Activated T-cell treated with anti-CD3 and anti-CD28 coated beads for 48 hours (primary cell): ENCODE data around the gene UPK3A.
A peak's percentile ranks its signal among the peaks of the same experiment; 100 is the strongest.

Experiments
- DNase-seq: peaks from one replicate; pipeline ENCODE4 v3.0.0-alpha.2; 2020; ENCODE audit warnings: low read depth

UPK3A gene

DNA sequence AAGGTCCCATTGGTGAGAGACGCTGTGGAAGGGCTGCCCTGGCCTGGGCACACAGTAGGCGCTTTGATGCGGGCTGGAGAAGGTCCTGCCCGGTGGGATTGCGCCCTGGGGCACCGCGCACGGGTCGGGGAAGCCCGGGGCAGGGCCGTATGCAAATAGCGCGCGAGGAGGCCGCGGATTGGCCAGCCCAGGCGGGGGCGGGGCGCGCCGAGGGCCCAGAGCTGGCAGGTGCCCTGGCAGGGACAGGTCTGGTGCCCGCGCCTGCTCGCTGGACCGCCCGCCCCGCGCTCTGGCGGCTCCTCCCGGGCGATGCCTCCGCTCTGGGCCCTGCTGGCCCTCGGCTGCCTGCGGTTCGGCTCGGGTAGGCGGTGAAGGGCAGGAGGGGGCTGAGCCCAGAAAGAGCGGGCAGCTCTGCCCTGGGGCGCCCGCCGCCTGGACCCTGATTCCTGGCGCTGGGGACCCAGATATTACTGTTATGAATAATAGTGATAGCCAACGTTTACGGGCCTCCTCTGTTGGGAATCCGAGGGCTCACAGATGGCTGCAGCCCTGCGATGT is at the start of gene UPK3A:
TSS of gene UPK3A (plus strand) at position 245 of the 558 bp plus-strand sequence. CDS start at position 310, 65 bp downstream.
- DNase-seq = peak; percentile 56

DNA sequence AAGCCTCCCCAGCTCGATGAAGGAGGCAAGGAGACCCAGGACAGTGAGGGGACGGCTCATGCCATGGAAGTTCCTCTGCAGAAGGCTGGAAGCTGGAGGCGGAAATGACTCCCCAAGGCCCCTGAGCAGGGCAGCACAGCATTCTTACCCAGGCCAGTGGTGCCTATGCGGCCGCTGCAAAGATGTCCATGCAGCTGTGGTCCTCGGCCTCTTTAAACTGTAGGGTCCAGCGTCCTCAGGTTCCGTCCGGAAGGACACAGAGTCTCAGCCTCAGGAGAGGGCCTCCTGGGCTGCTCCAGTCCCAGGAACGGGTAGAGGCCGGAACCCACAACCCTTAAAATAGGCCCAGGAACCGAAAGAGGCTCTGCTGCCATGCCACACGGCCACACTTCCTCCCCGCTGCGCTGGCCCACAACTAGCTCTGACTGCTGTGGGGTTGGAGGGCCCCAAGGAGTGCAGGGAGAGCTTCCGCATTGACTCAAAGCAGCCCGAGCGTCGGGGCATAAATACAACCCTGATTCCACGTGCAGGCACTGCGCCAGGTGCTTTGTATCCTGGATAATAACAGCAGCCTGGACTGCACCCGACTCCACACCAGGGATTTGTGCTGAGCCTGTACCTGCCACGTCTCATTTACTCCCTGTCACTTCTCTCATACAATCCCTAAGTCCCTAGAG is 49.5 kb upstream of the UPK3A start:
- no peak for DNase-seq

DNA sequence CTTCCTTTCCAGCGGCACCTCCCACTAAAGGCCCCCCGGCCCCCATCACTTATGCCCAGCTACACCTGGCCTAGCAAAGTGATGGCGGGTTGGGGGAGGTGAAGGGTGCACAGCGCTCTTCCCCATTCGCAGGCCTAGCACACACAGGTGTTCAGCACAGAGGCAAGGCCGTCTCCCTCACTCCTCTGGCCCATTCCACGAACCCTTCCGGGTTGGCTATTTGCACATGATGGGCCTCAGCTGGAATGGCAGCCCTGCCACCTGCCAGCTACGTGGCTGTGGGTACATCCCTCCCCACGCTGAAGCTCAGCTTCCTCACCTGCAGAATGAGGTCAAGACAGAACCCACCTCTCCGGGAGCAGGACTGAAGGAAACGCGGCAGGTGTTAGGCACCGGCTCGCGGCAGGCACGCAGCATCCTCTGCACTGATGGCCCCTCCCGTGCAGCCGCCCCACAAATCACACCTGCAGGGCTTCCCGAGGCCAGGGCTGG is 48.9 kb upstream of the UPK3A start:
- no peak for DNase-seq

DNA sequence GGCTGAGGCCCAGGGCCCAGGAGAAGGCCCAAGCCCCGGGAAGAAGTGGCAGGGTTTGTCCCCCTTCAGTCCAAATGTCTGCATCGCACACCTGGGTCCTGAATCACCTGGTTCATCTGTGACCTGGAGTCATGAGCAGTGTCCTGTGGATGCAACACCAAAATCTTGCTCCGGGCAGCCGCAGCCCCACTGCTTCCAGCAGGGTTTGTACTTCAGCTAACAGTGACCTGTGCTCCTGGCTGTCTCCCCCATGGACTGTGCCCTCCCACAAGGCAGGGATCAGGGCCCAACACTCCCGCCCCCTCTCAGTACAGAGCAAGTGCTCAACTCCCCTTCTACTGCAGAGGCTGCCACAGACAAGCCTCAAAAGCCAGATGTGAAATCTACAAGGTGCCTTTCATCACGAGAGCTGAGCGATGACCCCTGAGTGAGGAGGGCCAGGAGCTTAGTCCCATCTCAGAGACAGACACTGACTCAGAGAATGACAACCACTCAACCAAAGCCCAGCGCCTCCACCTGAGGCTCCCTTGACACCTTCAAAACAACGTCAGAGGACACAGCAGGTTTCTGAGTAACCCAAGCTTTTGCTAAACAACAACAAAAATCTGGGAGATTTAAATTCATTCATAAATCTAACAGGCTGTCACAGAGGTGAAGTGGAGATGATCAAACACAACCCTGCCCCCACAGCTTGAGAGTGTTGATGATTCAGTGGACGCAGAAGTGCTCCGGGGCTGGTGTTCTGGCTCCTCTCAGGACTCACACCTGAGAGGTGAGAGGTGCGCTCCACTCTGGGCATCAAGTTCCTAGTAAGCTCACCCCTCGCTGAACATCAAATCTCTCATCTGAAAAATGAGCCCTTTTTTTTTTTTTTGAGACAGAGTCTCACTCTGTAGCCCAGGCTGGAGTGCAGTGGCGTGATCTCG is 47.4 kb upstream of the UPK3A start:
- DNase-seq = no peak

DNA sequence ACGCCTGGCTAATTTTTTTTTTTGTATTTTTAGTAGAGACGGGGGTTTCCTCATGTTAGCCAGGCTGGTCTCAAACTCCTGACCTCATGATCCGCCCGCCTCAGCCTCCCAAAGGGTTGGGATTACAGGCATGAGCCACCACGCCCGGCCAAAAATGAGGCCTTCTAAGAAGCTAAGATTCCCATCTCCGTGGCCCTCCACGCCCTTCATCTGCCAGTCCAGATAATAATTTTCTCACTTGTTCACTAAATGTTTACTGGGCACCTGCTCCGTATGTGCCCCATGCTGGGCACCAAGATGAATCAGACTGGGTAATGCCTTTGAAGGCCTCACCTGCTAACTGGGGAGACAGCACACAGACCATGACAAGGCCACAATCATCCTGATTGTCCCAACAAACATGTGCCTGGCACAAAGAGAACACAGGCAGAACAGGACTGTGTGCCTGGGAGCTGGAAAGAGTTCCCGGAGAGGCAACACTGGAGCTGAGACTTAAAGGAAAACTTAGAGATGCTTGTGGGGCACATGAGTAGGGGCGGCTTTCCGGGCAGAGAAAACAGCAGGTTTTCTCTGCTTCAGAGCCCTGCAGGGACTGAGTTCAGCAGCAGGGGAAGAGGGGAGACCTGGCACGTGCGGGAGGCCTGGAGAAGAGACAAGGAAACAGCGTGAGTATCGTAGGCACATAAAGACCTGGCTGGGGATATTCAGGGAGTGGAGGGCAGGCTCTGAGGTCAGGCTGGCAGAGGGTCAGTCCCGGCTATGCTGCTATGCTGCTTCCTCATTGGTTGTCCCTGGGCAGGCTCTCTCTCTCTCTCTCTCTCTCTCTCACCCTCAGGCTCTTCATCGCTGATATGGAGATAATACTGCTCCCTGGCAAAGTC is 46.4 kb upstream of the UPK3A start:
- DNase-seq = no peak

DNA sequence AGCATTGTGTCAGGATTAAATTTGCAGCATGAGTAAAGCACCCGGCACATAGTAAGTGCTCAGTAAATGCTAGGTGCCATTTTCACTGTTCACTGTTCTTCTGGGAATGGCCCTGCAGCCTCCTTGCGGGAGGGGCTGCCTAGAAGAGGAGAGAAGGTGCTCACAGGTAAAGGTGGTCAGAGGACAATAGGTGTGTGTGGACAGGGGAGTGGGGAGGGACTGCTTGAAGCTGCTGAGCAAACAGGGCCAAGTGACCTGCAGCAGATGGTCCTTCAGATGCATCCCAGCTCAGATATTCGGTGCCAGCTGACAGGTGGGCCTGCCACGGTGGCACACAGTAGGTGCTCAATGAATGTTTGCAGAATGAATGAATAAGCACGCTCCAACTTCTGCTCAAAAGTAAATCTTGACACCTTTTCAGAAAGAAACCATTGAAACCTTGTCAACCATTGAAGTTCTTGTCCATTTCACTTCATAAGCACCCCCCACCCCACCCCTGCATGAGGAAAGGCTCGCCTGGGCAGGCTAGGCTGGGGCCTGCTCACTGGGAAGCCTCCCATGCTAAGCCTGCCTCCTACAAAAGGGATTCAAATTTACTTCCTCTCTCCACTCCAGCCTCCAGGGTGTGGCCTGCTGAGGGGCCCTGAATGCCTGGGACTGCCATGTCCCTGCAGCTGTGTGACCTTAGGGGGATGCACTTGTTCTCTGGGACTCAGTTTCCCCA is 45.6 kb upstream of the UPK3A start:
- no peak for DNase-seq

DNA sequence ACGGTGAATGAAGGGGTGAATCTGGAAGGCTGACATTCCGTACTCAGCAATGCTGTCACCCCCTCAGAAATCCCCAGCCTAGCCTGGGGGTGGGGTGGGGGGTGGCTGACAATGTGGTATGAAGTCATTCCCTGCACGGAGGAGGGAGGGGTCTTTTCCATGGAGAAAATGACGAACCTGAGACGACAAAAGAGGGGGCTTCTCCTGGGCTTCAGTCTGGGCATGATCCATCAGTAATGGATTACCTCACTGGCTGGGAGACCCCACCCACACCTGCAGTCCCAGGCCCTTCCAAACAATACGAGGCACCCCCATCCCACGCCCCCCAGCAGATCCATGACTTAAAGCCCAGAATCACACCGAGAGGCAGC is 45.1 kb upstream of the UPK3A start:
- DNase-seq = no peak

DNA sequence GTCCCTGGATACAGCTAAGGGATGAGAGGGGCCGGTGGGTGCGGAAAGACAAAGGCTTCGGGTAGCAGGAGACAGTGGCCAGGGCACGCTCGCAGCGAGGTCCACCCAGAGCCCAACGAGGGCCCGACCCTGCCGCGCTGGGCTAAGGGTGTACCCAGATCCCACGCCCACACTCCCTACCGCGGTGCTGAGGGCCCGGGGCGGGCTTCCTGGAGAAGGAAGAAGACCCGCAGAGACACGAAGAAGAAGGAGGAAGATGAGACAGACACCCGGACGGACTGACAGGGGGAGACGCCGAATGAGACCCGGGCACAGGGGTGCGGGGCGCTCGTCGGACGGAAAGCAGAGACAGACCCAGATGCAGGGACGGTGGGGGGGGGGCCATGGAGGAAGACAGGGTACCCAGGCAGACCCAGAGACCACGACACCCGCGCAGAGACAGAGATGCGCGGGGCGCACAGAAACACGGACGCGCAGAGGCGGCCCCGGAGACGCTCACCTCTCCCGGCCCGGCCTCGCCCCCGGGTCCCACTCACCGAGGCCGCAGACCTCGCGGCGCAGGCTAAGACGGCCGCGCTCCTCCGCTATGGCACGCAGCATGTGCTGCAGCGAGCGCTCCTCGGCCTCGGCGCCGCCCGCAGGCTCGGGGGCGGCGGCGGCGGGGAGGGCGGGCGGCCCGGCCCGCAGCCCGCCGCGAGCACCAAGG is 44.5 kb upstream of the UPK3A start:
- peak; percentile 17 for DNase-seq

DNA sequence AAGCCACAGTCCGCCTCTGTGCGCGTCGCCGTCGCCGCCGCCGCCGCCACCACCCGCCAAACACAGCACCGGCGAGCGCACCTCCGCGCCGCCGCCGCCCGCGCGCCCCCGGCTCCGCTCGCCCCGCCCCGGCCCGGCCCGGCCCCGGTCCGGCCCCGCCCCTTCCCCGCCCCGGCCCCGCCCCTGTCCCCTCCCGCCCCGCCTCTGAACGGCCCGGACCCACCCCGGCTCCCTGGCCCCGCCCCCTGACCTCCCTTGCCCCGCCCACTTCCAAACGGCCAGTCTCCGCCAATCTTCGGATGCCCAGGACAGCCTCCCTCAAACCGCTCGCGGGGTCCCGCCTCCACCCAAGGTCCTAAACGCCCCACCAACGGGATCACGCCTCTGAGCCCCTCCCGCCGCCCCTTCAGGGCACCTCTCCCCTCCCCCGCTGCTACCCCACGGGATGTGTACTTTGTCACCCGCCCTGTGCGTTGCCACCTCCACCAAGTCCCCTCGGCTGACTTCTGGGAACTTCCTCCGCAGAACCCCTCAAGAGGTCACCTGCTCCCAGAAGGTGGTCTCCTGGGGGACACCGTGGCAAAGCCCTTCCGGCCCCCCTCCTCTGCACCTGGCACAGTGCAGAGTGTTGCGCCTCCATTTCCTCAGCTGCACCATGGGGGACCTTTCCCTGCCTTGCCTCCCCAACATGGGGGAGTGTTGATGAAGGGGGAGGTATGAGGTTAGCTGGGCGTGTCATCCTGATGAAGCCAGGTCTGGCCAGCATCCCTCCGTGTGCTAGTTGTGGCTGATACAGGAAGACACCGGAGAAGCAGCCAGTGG is 43.7 kb upstream of the UPK3A start, which contains the start of gene KIAA0930:
TSS of gene KIAA0930 (minus strand) at position 85 of the 822 bp plus-strand sequence. CDS start 191 bp downstream, outside the sequence.
- peak; percentile 72 for DNase-seq

DNA sequence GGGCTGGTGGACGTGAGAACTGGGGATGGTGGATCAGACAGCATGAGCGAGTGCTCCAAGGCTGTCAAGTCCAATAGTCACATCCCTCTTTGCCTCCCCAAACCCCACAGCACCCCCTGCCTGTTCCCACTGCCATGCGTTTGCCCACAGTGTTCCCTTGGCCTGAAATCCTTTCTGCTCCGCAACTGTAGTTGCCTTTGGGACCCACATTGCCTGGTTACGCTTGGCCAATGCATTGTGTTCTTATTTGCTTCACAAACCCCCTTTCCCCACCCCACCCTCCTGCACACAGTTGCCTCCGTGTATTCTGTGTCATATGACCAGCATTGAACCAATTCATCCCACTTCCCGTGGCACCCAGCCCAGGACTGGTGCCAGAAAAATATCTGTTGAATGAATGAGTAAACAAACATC is 42.0 kb upstream of the UPK3A start:
- DNase-seq = no peak

DNA sequence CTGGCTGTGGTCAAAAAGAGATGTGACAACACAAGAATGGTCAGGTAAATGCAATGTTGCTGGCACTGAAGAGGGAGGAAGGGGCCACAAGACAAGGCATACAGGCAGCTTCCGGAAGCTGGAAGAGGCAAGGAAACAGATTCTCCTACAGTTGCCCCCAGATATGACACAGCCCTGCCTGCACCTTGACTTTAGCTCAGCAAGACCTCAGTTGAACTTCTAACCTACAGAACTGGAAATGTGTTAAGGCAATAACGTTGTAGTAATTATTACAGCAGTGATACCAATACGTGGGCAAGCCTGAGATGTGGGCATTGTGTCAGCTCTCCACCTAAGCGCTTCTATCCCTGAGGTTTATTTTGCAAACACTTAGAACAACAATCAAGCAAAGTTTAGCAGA is 39.8 kb upstream of the UPK3A start:
- DNase-seq = no peak

DNA sequence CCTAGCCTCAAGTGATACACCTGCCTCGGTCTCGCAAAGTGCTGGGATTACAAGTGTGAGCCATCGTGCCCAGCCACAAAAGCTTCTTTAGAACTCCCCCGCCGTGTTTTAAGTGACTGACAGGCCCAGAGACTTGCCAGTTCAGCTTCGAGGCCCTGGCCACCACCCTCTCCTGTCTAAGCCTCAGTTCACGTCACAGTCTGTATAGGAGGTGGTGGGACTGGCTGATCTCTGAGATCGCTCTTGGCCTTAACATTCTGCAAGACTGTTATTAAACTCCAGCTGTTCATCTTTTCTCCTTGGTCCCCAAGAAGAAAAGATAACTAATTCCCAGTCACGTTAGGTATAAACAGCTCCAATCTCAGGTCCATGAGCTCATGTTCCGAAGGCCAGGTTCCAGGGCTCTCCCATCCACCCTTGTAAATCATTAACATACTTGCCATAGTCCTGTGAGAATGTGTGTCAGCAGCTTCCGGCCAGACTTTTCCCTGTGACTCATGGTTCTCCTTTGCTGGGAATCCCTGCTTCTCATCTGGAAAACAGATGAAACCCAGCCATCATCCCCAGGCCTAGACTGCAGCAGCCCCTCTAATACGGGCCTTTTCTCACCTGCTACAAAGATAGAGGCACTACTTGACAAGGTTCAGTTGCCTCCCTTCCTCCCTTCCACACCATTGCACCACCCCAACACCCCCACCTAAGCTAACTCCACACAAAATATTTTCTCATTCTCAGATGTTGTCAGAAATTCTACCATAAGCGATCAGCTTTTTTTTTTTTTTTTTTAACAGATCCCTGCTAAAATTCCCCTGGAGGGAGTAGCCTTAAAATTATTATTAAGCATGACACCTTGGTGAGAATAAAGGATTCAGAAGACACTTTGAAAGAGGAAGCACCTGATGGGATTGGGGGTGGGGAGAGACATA is 38.4 kb upstream of the UPK3A start:
- no peak for DNase-seq

DNA sequence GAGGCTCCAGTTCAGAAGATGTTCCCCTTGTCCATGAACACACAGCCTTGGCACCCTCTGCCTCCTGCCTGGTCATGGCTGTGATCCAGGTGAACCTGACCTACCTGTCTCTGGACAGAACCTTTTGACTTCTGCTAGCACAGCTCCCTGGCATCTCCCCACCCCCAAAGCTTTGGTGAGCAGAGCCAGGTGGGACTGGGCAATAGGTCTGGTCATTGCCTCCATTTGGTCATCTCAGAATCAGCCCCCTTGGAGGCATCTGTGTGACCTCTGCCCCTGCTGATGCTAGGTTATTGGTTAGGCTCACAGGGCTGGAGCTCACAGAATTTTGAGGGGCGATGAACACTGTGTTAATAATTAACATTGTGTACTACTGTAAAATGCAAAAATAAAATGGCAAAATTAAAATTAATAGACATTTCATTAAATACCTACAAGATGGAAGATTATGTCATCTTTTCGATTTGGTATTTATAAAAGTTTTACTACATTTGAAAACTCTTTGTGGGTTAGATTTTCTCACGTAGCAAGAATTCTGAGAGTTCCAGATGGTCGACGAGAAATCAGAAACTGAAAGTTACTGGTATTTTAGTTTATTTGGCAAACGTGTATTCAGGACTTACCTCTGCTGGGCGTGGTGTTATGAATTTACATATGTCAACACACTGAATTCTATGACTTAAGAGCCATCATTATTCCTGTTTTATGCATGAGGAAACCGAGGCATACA is 35.8 kb upstream of the UPK3A start:
- DNase-seq = no peak

DNA sequence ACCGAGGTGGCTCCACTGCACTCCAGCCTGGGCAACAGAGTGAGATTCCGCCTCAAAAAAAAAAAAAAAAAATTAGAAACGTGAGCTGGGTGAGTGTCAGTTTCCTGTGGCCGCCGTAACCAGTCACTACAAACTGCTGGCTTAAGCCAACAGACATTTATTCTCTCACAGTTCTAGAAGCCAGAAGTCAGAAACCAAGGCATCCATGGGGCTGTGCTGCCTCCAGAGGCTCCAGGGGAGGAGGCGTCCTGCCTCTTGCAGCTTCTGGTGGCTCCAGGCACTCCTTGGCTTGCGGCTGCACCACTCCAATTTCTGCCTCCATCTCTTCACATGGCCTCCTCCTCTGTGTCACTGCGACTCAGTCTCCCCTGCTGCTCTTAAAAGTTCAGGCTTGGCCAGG is 32.9 kb upstream of the UPK3A start:
- no peak for DNase-seq

DNA sequence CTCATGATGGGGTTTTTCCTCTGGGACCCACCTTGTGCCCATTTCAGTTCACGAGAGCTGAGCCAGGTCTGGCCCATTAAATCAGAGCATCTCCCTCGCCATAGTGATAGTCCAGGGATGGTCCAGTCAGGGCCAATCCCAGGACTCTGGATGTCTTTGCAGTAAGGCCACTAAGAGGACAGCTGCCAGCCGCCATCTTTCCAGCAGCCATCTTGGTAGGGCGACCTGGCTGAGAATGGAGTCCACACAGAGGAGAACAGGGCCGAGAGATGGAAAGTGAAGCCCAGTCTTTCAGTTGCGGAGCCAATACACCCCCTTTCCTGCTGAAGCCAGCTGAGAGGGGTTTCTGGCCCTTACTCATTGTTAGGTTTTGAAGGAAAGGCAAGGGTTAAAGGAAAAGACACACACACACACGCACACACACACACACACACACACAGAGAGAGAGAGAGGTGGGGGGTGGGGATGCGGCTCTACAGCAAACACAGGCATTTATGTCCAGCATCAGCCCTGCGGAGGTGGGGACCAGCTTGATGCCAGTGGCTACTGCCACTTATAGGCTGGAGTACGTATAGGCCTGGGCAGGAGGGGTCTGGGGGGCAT is 31.6 kb upstream of the UPK3A start:
- DNase-seq = no peak

DNA sequence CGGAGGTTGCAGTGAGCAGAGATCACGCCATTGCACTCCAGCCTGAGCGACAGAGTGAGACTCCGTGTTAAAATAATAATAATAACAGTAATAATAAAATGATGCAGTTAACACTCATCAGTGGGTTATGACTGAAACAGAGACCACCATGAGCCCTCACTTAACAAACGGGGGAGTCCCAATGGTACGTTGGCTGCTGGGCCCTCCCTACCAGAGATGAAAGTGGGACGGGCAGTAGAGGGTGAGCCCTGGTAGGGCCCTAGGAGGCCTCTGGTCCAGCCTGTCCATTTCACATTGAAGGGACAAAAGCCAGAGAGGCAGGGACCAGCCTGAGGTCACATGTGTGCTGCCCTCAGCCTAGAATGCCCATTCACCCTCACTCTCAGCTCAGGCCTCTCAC is 30.4 kb upstream of the UPK3A start:
- DNase-seq = no peak

DNA sequence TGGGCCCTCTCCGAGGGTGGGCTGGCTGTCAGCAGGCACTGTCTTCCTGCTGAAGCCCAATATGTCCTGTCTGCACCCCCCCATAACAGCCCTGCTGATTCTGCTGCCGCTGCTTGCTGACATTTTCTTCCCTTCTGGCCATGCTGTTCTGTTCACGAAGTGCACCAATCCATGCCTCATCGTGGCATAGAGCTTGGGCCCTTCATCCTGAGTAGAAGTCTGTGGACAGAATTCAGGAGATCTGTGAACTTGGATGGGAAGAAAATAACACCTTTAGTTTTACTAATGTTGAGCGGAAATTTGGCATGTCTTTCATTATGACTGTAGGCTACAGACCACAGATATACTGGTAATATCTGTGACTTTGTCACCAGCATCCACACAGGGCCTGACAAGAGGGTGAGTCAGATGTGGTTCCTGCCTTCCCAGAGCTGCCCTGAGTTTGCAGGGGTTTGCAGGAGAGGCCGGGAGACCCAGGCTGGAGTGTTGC is 29.9 kb upstream of the UPK3A start:
- DNase-seq = no peak
